Measurements from ENCODE around the gene BCCIP. TPM values are rescaled to one million over a fixed set of nuclear protein-coding genes. Genes with fewer than 3 reads are reported as not detected.

The BCCIP gene
- total RNA-seq, 1 experiment from 2014 or later, result 30.1 TPM

Small RNA genes within 50 kb of the gene (small RNA-seq; reads per million reads assigned to genes)
- not detected for gene MIR4484
- not detected for gene RF00017

Other genes with a start within 250 kb of the BCCIP start
- not detected in 2 replicates for gene TEX36, start 140.4 kb upstream of the BCCIP start, total RNA-seq (2014; rRNA removed; shearing (Covaris generic))
- 17.4 and 18.7 TPM in 2 replicates for gene EDRF1, start 103.8 kb upstream of the BCCIP start, total RNA-seq (2014; rRNA removed; shearing (Covaris generic))
- not detected in 2 replicates for gene MMP21, start 47.7 kb upstream of the BCCIP start, total RNA-seq (2014; rRNA removed; shearing (Covaris generic))
- gene UROS, start 288 bp upstream of the BCCIP start, total RNA-seq (2014; rRNA removed; shearing (Covaris generic)), result 44.0 and 48.0 TPM in 2 replicates
- gene DHX32, start 57.7 kb downstream of the BCCIP start, total RNA-seq (2014; rRNA removed; shearing (Covaris generic)), result 26.6 and 29.1 TPM in 2 replicates
- gene FANK1, start 73.0 kb downstream of the BCCIP start, total RNA-seq (2014; rRNA removed; shearing (Covaris generic)), result 1.6 and 4.0 TPM in 2 replicates

Measured in HT-29 (cell line).